GM19035 (cell line): ENCODE measurements around the gene ABL1.

Experiments used
- ATAC-seq: cut with Tn5 transposase; IDR thresholded peaks from one replicate; pipeline ENCODE4 v1.9.1; 2021; ENCODE audit not compliant: unreplicated experiment

Gene ABL1

DNA sequence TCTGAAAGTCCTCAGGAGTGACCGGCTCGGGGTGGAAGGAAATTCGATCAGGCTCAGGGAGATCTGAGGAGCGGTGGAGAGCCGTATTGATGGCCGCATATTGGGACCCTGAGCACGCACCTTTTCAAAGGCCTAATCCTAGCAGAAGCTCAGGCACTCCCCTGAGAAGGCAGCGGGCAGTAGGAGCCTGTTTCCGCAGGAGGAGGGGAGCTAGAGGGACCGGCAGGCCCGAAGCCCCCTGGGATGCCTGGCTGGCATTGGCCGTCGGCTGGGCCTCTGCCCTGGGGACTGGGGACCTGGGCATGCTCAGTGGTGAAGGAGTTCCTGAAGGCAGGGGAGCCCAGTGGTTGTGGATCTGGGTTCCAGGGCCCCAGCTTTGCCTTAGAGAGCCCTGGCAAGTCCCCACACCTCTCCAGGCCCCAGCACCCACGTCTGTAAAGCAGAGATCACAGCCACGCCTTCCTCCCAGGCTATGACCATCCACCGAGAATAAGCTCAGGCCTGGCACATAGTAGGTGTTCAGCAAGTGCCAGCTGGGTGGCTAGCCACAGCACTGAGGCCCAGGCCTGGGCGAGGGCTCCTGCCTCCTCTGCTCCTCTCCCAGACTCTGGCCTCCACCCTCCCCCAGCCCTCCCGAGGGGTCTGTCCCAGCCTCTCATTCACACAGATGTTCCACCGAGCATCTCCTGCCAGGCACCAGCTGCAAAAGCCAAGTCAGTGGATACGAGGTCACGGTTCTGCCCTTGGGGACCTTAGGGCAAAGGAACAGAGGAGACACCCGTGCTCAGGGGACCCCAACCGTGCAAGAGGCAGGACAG lies 78.8 kb downstream of the ABL1 start:
- no peak for ATAC-seq

GRCh38 chr9:130914417-130915095 lies 79.5 kb downstream of the ABL1 start:
- ATAC-seq, result no peak

- no peak for ATAC-seq
Observed at GRCh38 chr9:130915096-130915447, 80.0 kb downstream of the ABL1 start.

DNA sequence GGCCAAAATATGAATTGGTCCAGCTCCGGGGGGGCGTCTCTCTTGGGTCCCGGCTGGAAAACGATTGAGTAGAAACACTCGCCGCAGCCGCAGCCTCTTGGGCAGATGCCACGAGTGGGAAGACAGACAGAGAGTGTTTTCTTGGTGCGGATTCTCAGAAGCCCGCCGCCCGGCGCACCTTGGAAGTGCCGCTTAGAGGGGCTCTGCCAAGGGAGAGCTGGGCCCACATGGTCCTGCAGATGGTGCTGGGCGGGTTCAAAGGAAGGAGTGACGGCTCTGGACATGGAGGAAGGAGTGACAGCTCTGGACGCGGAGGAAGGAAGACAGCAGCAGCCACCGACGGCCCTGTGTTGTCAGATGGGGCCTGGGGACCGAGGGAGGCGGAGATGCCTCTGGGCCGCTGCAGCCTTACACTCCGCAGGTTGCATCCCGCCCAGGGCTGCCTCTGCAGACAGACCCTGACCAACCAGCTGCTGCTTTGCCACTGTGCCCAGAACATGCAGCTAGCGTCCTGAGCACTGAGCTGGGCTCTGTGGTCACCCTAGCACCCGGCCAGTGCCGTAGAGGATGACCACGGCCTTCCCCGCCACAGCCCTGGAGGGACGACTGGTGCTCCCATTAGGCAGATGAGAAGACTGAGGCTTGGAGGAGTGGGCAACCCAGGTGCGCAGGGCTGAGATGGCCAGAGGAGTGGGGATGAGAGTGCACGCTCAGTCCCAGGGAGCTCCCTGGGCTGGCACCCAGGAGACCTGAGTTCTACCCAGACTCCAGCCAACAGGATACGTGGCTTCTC lies 82.3 kb downstream of the ABL1 start:
- ATAC-seq, result no peak

DNA sequence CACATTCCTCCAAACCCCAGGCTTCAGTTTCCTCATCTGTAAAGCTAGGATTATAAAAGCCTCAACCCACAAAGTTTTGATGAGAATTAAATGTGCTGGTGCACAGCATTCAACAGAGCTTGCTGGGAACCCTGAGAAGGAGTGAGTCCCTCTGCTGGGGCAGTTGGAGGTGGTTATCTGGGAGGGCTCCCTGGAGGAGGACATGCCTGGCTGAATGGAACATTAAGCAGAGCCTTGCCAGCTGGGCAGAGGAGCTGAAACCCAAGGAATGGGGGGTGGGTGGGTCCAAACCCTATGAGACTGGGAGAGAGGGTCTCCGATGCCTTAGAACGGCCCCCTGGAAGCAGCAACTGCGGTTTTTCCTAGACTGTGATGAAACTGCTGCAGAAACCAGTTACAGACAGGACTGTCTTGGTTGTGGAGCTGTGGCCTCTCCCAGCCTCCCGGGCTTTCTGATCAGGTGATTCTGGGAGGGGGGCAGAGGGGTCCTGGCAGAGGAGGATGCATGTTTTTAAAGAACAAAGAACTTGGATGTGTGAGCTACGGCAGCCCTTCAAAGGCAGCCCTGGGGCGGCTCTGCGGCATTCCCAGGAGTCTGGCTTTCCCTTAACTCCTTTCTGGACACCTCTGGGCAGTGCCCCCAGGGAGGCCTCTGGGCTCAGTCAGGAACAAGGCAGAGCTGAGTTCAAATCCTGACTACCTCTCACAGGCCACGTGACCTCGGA lies 83.2 kb downstream of the ABL1 start:
- ATAC-seq, result no peak

DNA sequence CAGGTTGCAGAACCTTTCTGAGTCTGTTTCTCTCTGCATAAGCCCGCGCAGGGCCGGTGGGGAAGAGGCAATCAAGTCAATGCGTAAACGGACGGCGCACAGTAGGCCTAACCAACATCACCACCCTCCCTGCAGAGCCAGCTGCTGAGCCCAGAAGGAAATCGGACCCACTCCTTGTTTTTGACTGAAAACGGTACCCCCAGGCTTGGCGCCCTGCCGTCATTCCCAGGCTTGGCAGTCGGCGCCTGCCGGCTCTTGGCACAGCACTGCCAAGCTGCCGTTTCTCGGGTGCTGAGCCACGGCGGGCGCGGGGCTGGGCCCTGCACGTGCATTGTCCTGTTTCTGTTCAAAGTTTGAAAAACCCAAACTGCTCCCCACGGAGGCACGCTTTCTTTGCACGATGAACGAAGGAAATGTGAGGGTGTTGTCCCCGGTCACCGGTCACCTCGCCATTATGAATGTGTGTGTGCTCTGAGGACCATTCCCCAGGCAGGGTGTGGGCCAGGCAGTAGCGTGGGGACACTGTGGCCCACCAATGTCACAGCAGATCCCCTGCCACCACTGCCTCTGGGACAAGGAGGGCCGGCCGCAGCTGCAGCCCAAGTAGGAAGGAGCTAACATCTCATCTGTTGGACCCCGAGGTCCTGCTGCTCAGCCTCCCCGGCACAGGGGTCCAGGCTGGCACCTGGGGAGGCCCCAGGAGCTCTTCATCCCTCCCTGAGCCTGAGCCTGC lies 83.9 kb downstream of the ABL1 start:
- ATAC-seq, result no peak

- ATAC-seq, result no peak
Observed at GRCh38 chr9:130919559-130920145, 84.6 kb downstream of the ABL1 start.

DNA sequence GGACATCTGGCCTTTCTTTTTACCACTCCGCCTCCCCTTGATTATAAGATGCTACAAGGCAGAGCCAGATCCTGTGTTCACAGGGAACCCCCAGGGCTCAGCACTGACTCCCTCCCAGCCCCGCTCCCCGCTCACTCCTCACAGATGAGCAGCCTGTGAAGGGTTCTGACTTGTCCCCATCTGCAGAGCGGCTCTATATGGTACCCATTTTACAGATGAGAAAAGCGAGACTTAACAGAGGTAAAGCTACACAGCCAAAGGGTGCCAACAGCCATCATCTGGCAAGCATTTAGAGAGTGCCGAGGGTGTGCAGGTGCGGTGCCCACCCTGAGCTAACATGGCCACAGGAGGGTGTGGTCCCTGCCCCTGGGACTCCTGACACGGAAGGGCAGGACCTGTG lies 85.2 kb downstream of the ABL1 start:
- no peak for ATAC-seq

DNA sequence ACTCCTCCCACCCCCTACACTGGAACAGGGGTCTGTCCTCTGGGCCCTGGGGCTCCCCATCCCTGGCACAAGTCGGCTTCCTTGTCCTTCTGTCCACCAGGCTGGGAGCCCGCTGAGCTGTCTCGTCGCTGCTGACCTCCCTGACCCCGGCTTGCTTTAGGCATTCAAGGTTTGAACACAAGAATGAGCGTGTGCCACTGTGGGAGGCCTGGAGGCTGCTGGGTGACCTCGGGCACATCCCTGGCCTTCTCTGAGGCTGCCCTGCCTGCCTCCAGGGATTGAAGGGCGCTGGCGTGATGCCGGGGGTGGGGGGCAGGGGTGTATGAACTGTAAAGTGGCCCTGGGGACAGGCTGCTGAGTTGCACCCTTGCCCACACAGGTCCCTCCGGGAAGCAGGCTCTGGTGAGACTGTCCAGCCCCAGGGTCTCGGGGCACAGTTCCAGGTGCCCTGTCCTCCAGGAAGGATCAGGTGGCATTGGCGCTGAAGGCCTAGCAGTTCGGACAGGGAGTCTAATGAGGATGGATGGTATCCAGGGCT lies 85.8 kb downstream of the ABL1 start:
- ATAC-seq, result no peak

- no peak for ATAC-seq
Observed at GRCh38 chr9:130921300-130921988, 86.4 kb downstream of the ABL1 start.

GRCh38 chr9:130921989-130922892 lies 87.2 kb downstream of the ABL1 start:
- ATAC-seq, result no peak

- no peak for ATAC-seq
Observed at GRCh38 chr9:130922893-130923610, 88.0 kb downstream of the ABL1 start.

- ATAC-seq, result no peak
Observed at GRCh38 chr9:130923611-130924447, 88.8 kb downstream of the ABL1 start.

GRCh38 chr9:130924448-130924788 lies 89.4 kb downstream of the ABL1 start:
- ATAC-seq, result no peak

DNA sequence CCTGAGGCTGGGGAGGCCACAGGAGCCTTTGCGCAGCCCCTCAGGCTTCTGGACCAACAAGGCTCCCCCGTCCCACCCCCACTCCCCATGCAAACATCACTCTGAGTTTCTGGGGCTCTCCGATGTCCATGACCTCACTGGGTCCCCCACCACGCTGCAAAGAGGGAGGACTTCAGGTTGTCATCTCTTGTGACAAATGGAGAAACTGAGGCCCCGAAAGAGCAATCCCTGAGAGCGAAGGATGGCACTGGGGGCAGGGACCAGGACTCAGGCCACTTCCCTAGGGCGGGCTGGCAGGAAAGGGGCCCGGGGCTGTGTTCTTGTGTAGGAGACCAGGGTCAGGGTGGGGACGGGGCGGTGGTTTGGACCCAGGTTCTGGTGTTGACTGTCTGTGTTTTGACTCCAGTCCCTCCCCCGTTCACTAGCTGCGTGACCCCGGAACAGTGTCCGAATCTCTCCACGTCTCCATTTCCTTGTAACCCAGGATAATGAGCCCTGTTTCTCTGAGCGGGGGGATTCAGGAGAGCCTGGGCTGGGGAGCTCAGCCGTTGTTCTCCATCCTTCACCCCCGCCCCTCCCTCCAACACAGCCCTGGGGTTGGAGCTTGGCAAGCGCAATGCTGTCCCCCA lies 90.1 kb downstream of the ABL1 start:
- ATAC-seq, result no peak

GRCh38 chr9:130927338-130927737 lies 92.3 kb downstream of the ABL1 start:
- no peak for ATAC-seq
